A549 (cell line): Measurements from ENCODE around the gene DACH2.

Experiments used
- EHF ChIP-seq: fragments of 250-450 bp; sonication (Bioruptor Pico); IDR thresholded peaks from 2 replicates; pipeline ENCODE4 v1.5.0; 2020; ENCODE audit warnings: mild to moderate bottlenecking
- ELK1 ChIP-seq: fragments of 150-350 bp; IDR thresholded peaks from 2 replicates; pipeline ENCODE4 v1.6.1; 2014; ENCODE audit warnings: low read depth, mild to moderate bottlenecking, low read length
- MAZ ChIP-seq: fragments of 150-350 bp; IDR thresholded peaks from 2 replicates; pipeline ENCODE4 v1.6.1; 2014; ENCODE audit warnings: antibody characterized with exemption, low read depth, low read length, borderline replicate concordance
- NR3C1 ChIP-seq: fragments of >200 bp; sonication (Bioruptor Twin); formaldehyde crosslinking; IDR thresholded peaks from 3 replicates; pipeline ENCODE4 v1.6.1; 2017
- POLR2A ChIP-seq: IDR thresholded peaks from 2 replicates; pipeline ENCODE4 v1.6.1; 2012; ENCODE audit warnings: mild to moderate bottlenecking, low read length
- RAD21 ChIP-seq, 2 experiments: fragments of >200 bp in 1 of 2; sonication (Bioruptor Twin) in 1 of 2; formaldehyde crosslinking in 1 of 2; IDR thresholded peaks in 1 of 2; conservative IDR thresholded peaks in 1 of 2; 2 replicates in 1 of 2; 3 replicates in 1 of 2; pipeline ENCODE4 v1.6.1; 2012 to 2018; ENCODE audit warnings: inconsistent platforms in 1 of 2
- TF ChIP-seq, protein P1 (sequence below): fragments of >200 bp; sonication (Bioruptor Twin); formaldehyde crosslinking; IDR thresholded peaks from 3 replicates; pipeline ENCODE4 v1.5.1; 2016
- TF ChIP-seq, protein P2 (sequence below): fragments of >200 bp; sonication (Bioruptor Twin); formaldehyde crosslinking; IDR thresholded peaks from 3 replicates; pipeline ENCODE4 v1.6.1; 2016
- TF ChIP-seq, protein P3 (sequence below): fragments of 450-650 bp; IDR thresholded peaks from 2 replicates; pipeline ENCODE4 v1.6.1; 2014; ENCODE audit warnings: antibody characterized with exemption

DNA sequence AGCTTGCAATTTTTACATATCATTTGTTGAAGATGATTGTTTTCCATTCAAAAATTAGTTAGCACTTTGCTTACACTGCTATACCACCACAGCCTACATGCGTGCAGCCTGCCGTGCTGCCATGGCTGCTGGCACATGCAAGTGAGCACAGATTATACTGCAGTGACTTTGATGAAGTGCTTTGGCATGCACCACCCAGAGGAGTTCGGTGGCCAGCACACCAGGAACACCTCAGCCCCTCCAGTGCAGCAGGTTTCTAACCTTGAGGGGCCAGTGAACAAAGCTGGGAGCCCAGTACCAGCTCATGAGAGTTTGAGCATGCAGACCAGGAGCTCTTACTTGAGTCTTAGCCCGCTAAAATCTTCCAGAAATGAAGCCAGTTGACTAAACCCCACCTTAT lies 431.5 kb downstream of the DACH2 start:
- TF ChIP-seq, protein P1, sequence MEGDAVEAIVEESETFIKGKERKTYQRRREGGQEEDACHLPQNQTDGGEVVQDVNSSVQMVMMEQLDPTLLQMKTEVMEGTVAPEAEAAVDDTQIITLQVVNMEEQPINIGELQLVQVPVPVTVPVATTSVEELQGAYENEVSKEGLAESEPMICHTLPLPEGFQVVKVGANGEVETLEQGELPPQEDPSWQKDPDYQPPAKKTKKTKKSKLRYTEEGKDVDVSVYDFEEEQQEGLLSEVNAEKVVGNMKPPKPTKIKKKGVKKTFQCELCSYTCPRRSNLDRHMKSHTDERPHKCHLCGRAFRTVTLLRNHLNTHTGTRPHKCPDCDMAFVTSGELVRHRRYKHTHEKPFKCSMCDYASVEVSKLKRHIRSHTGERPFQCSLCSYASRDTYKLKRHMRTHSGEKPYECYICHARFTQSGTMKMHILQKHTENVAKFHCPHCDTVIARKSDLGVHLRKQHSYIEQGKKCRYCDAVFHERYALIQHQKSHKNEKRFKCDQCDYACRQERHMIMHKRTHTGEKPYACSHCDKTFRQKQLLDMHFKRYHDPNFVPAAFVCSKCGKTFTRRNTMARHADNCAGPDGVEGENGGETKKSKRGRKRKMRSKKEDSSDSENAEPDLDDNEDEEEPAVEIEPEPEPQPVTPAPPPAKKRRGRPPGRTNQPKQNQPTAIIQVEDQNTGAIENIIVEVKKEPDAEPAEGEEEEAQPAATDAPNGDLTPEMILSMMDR: no peak
- TF ChIP-seq EHF (CRISPR knock-in tag) (no peak), POLR2A (no peak), ELK1 (no peak), NR3C1 (no peak), RAD21 (conservative IDR thresholded peaks at IDR 0.05 in 1 of 2, IDR thresholded peaks at IDR 0.05 in 1 of 2) (no peak), MAZ (no peak)
- TF ChIP-seq, protein P2, sequence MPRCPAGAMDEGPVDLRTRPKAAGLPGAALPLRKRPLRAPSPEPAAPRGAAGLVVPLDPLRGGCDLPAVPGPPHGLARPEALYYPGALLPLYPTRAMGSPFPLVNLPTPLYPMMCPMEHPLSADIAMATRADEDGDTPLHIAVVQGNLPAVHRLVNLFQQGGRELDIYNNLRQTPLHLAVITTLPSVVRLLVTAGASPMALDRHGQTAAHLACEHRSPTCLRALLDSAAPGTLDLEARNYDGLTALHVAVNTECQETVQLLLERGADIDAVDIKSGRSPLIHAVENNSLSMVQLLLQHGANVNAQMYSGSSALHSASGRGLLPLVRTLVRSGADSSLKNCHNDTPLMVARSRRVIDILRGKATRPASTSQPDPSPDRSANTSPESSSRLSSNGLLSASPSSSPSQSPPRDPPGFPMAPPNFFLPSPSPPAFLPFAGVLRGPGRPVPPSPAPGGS: no peak
- TF ChIP-seq, protein P3, sequence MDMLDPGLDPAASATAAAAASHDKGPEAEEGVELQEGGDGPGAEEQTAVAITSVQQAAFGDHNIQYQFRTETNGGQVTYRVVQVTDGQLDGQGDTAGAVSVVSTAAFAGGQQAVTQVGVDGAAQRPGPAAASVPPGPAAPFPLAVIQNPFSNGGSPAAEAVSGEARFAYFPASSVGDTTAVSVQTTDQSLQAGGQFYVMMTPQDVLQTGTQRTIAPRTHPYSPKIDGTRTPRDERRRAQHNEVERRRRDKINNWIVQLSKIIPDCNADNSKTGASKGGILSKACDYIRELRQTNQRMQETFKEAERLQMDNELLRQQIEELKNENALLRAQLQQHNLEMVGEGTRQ: no peak
